Stimulated activated CD4-positive, alpha-beta T cell treated with anti-CD3 and anti-CD28 coated beads, Interleukin-15, amount 100 ng/mL, for 1 hour (primary cell): ENCODE measurements around the gene CCDC80.

ENCODE experiments used
- DNase-seq, 2 donors: peaks; one replicate each; pipeline ENCODE4 v3.0.0-alpha.2; 2020; ENCODE audit warnings: low read depth in 1 of 2, low spot score in 1 of 2

The CCDC80 gene, protein sequence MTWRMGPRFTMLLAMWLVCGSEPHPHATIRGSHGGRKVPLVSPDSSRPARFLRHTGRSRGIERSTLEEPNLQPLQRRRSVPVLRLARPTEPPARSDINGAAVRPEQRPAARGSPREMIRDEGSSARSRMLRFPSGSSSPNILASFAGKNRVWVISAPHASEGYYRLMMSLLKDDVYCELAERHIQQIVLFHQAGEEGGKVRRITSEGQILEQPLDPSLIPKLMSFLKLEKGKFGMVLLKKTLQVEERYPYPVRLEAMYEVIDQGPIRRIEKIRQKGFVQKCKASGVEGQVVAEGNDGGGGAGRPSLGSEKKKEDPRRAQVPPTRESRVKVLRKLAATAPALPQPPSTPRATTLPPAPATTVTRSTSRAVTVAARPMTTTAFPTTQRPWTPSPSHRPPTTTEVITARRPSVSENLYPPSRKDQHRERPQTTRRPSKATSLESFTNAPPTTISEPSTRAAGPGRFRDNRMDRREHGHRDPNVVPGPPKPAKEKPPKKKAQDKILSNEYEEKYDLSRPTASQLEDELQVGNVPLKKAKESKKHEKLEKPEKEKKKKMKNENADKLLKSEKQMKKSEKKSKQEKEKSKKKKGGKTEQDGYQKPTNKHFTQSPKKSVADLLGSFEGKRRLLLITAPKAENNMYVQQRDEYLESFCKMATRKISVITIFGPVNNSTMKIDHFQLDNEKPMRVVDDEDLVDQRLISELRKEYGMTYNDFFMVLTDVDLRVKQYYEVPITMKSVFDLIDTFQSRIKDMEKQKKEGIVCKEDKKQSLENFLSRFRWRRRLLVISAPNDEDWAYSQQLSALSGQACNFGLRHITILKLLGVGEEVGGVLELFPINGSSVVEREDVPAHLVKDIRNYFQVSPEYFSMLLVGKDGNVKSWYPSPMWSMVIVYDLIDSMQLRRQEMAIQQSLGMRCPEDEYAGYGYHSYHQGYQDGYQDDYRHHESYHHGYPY

DNA sequence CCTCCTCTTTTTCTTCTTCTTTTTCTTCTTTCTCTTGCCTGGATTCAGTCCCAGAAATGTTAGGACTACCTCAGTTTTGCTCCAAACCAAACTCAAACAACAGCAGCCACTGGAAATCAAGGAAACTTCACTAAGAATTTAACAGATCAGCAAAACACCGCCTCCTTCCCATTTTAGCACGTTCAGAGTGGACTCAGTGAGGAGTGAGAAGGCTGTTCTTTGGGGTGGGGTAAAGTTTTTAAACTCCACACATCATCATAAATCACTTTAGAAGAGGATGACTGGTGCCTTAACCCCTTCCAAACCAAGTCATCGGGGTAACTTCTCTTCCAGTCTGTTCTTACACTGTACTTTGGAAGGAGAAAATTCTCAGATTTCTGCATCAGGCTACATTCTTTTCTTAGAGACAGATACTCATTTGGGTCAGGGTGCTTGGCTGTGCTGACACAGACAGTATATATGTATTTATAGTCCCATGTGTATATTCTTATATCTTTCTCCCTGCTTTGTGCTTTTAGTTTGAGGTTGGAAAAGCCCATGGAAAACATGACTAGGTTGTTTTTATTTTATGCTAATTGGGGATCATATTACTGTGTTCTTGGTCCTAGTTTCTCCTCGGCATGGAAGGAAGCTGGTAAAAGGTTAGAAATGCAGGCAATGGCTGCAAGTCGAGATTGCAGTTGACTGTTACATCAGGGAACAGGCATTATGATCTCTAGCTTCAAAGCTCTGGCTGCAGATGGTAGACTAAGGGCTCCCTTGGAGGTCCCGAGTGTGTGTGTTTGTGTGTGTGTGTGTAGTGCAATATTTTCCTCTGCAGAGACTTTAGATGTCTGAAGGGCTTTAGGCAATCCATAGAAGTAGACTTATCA, at the start of gene CCDC80:
Gene CCDC80, minus strand, starts transcription at position 214 of the 872 bp plus-strand sequence. CDS start 1,238 bp downstream, outside the sequence.
- DNase-seq, result no peak

- no peak for DNase-seq
Measured at GRCh38 chr3:112689989-112690388, 49.0 kb upstream of the CCDC80 start.

DNA sequence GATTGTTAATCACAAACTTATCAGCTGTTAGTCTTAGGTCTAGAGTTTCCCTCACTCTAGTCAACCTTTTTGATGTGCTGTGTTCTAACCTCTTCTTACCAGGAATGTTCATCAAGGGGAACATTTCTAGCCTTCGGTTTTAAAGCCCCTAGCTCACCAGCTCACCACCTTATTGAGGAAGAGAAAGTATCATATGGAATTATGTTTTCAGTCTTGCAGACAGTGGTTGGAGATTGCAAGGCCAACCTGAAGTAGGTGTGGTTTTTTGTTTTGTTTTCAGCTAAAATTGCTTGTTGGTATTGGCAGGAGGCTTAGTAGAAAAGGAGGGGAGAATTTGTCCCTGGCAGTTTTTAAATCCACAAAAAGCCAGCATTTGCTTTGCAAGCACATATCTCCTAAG, 48.4 kb upstream of the CCDC80 start:
- no peak for DNase-seq

DNA sequence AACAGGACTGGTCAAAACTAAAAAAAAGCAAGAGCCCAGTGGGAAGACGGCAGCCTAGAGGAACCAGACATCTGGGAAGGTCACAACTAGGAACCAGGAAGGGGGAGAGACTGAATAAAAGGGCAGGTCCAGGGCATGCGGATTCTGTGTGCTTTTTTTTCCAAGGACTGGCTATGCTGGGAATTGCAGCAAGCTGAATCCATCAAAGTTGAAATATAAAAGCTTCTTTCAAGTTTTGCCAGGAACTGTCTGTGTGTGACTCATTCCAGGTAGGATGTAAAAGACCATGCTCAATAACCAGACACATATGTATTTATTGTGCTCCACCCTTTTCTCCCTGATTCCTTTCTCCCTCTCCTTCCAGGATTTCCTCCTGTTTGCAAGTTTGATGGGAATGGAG, 47.9 kb upstream of the CCDC80 start:
- no peak for DNase-seq

GRCh38 chr3:112688085-112688769, 47.3 kb upstream of the CCDC80 start:
- DNase-seq, result no peak

GRCh38 chr3:112687616-112688015, 46.7 kb upstream of the CCDC80 start:
- DNase-seq, result no peak

- no peak for DNase-seq
Measured at GRCh38 chr3:112687211-112687610, 46.3 kb upstream of the CCDC80 start.

DNA sequence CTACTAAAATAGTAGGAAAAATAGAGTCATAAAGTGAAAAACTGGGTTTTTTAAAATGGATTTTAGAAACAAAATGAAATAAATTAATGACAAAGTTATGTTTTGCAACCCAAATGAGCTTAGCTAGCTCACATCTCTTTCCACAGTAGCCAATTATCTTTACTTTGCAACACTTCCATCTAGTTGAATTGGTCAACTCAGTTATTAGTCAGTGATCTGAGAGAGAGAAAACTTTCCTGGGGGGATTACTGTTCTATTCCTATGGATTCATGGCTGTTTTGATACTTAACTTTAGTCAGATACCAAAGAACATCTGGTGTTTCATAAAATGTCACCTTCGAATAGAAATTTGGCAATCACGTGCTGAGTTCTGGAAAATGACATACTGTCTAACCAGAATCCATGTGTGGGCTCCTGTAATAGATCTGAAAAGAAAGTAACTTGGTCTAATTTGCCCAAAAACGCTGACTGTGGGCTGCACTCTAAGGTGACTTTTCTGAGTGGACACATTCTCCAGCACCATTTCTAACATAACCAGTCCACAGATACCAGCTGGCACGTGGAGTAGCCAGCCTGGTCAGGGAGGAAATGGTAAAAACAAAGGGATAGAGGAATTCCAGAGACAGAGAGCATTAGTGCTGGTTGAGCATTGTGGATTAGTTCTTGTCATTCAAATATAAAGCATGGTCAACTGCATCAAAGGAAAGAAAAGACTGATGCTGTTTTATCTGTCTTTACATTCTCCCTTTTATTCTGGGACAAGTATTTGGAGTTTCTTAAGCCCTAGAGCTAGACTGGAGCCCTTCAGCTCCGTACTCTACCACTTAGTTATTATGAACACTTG, 45.2 kb upstream of the CCDC80 start:
- no peak for DNase-seq

- DNase-seq, result no peak
Measured at GRCh38 chr3:112685420-112685819, 44.5 kb upstream of the CCDC80 start.

DNA sequence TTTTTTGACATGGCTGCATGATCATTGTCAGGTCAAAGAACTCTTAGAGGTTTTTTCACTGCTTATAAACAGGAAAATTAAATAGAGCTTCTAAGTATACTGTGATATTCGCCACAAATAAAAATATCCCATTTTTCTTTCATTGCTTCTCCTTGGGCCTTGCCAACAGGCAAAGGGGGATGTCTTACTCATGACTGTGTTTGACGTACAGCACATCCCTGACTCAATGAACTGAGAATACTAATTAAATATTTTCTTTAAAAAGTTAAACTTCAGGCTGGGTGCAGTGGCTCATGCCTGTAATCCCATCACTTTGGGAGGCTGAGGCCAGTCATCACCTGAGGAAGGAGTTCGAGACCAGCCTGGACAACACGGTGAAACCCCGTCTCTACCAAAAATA, 41.4 kb upstream of the CCDC80 start:
- DNase-seq, result no peak

DNA sequence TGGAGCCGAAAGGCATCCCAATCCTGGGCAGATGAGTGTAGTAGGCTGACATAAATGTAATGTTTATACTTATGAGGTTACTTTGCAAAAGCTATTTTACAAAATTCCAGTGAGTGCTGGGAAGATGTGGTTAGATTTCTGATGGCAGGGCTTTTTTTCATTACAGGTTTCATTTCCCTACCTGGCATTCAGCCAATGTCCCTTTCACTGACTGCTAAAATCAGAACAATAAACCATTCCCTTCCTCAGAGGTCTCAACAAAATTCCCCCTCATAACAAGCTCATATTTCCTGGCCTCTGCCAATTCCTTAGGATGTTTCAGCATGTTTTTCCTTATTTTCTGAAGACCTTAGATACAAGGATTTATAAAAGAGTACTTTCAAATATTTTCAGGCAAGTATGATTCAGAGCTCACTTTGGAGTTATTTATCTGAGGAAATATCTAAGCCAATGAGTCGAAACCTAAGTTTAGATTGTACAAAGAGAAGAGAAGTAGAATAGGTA, 40.9 kb upstream of the CCDC80 start:
- no peak for DNase-seq

GRCh38 chr3:112676659-112677234, 35.8 kb upstream of the CCDC80 start:
- DNase-seq, result peak; percentile 41 to 63

- DNase-seq, result no peak
Measured at GRCh38 chr3:112675943-112676535, 35.1 kb upstream of the CCDC80 start.

DNA sequence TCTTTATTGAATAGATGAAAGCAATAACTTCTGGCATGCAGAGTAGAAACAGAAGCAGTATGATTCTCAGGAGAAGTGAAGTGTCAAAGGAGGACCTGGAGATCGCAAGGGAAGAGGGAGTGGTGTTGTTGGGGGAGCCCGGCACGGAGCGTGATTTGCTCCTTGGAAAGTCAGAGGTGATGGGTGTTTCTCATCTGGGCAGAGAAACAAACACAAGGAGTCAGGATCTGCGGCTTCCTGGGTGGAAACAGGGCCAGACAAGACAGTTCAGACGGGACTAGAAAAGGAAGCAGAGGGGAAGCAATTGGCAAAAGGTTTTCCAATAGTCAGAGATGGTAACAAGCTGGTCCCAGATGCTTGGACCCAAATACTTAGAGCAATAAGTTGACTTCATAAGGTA, 34.4 kb upstream of the CCDC80 start:
- no peak for DNase-seq

DNA sequence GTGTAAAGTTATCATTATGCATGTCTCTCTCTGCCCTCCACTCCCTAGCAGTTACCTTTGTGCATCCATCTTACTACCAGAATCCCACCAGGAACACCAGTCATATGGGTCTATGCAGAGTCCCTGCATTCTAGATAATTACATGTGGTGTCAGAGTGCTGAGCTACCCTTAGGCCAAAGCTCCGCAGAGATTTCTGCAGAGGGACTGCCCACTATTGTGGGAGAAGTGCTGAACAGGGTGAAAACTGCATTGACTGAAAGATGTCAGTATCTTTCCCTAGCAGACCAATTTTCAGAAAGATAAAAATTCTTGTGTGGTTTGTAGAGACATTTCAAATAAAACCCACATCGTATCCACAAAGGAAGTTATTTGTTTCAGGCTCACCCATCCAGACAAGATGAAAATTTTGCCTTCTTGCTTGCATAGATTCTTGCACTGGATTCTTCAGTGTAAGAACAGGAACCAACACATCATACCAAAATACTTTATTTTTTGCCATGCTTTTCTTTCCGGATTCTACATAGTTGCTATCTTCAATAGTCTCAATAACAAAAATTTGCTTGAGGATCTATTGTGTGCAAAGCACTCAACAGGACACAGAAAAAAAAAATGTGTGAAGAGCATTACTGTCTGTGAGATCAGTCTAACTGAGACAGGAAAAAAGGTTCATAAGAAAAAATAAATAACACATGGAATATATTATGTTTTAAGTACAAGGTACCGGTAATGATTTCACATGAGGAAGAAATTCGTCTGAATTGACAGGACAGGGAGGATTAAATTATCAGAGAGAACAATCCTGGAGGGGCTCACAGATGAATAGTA, 32.0 kb upstream of the CCDC80 start:
- DNase-seq, result no peak

DNA sequence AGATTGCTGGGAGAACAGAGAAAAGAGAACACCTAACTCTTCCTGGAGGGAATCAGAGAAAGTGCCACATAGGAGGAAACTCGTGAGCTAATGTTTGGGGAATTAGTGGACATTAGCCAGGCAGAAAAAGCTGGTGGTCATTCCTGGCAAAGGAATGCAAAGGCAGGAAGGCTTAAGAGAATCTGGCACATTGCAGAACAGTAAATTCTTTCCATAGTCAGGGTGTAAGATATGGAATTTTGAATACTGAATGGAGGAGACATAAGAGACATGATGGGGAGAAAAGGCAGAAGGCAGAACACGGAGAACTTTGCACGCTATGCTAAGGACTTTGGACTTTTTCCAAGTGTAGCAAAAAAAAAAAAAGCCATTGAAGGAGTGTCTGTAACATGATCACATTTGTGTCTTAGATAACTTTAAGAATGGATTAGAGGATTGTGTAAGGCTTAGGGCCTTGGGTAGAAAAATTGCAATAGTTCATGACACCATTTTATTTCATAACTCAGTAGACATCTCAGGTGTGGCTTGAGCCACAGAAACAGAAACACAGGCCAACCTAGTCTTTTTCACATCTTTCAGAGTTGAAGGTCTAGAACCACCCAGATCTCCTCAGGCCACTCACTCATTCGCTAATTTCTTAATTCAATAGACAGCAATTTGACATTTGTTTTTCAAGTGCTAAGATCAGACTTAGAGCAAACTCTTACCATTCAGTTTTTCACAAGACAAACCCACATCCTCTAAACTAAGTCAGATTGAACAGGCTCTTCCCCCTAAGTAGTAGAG, 31.2 kb upstream of the CCDC80 start:
- no peak for DNase-seq

GRCh38 chr3:112670824-112671223, 29.9 kb upstream of the CCDC80 start:
- DNase-seq, result no peak
